HL-60 (cell line): ENCODE results near the gene GFPT1.

Experiments used
- CTCF ChIP-seq: IDR thresholded peaks from one replicate; pipeline ENCODE4 v1.5.1; 2011; ENCODE audit warnings: low read length, control low read depth, inconsistent platforms; ENCODE audit not compliant: insufficient read depth
- GABPA ChIP-seq: IDR thresholded peaks from 2 replicates; pipeline ENCODE4 v1.6.1; 2012; ENCODE audit warnings: low read depth

- TF ChIP-seq GABPA (no peak), CTCF (no peak)
These were observed 76.0 kb downstream of the GFPT1 start for GRCh38 chr2:69311024-69311416.
